ENCODE results near the gene TRMT1.

DNA sequence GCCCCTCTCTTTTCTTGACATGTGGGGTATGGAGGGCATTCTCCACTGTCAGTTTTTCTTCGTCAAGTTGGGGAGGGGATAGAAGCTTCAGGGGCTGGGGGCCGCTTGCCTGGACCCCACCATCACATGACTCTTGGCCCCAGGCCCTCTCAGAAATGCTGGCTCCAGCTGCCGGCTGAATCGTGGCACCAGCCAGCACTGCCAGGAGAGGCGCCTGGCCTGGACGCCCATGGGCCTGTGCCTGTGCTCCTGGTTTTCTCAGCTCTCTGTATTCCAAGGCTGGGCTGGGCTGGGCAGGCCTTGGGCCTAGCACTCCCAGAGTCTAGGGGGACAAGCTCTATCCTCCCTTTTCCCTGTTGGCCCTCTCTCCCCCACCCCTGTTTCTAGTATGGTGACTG is 52.4 kb downstream of the TRMT1 start:
- TF ChIP-seq CTCF (IDR thresholded peaks at IDR 0.05) (no peak), POLR2A (IDR thresholded peaks at IDR 0.05) (no peak)

Data from gastroesophageal sphincter (tissue), 3 donors.